Muscle layer of colon (tissue), 2 donors: ENCODE results near the gene FAAH.
A peak's percentile ranks its signal among the peaks of the same experiment; 100 is the strongest.

Source experiments
- H3K27ac ChIP-seq: one replicate; pipeline ENCODE4 v1.7.0; 2013; ENCODE audit warnings: low read depth, mild to moderate bottlenecking, low read length, moderate library complexity
- H3K27me3 ChIP-seq, 2 donors: one replicate each; pipeline ENCODE4 v1.7.0; 2013; ENCODE audit warnings: low read length in 2 of 2, mild to moderate bottlenecking in 2 of 2; ENCODE audit not compliant: insufficient read depth in 2 of 2, control insufficient read depth in 1 of 2
- H3K36me3 ChIP-seq: one replicate; pipeline ENCODE4 v1.7.0; 2013; ENCODE audit warnings: mild to moderate bottlenecking, low read length; ENCODE audit not compliant: insufficient read depth
- H3K4me1 ChIP-seq: one replicate; pipeline ENCODE4 v1.7.0; 2013; ENCODE audit warnings: mild to moderate bottlenecking, low read length; ENCODE audit not compliant: insufficient read depth
- H3K4me3 ChIP-seq, 2 donors: one replicate each; pipeline ENCODE4 v1.7.0; 2013; ENCODE audit warnings: low read length in 2 of 2, low read depth in 1 of 2, mild to moderate bottlenecking in 1 of 2, moderate library complexity in 1 of 2
- H3K9ac ChIP-seq: one replicate; pipeline ENCODE4 v1.7.0; 2013; ENCODE audit warnings: low read length
- H3K9me3 ChIP-seq: one replicate; pipeline ENCODE4 v1.7.0; 2013; ENCODE audit warnings: mild to moderate bottlenecking, low read length
- donor health status: abdominal sarcoma.
- donor health status: Adenocarcinoma of cecum.

FAAH gene

GRCh38 chr1:46369542-46370213 lies 24.4 kb upstream of the FAAH start:
- Histone ChIP-seq H3K4me3 (no peak overlapping the region), H3K4me1 (no peaks in the 10 kb centered on the region), H3K27ac (no peak overlapping the region), H3K27me3 (no peaks in the 10 kb centered on the region), H3K36me3 (peaks cover 17% of the 10 kb centered on the region), H3K9me3 (no peaks in the 10 kb centered on the region), H3K9ac (no peak overlapping the region)

- Histone ChIP-seq H3K9ac (no peak overlapping the region), H3K9me3 (no peaks in the 10 kb centered on the region), H3K36me3 (peaks cover 17% of the 10 kb centered on the region), H3K27me3 (no peaks in the 10 kb centered on the region), H3K4me1 (no peaks in the 10 kb centered on the region), H3K27ac (no peak overlapping the region), H3K4me3 (no peak overlapping the region)
Measured at GRCh38 chr1:46370214-46370633, 23.9 kb upstream of the FAAH start.

GRCh38 chr1:46372431-46372830 lies 21.7 kb upstream of the FAAH start:
- Histone ChIP-seq H3K9me3 (no peaks in the 10 kb centered on the region), H3K9ac (no peak overlapping the region), H3K36me3 (peaks cover 10% of the 10 kb centered on the region), H3K4me1 (no peaks in the 10 kb centered on the region), H3K4me3 (no peak overlapping the region), H3K27me3 (no peaks in the 10 kb centered on the region), H3K27ac (no peak overlapping the region)

- Histone ChIP-seq H3K27ac (no peak overlapping the region), H3K36me3 (no peaks in the 10 kb centered on the region), H3K9ac (no peak overlapping the region), H3K9me3 (no peaks in the 10 kb centered on the region), H3K27me3 (no peaks in the 10 kb centered on the region), H3K4me1 (no peaks in the 10 kb centered on the region), H3K4me3 (no peak overlapping the region)
Measured at GRCh38 chr1:46379996-46380395, 14.1 kb upstream of the FAAH start.

- Histone ChIP-seq H3K4me1 (no peaks in the 10 kb centered on the region), H3K9ac (no peak overlapping the region), H3K36me3 (no peaks in the 10 kb centered on the region), H3K27me3 (no peaks in the 10 kb centered on the region), H3K27ac (no peak overlapping the region), H3K9me3 (no peaks in the 10 kb centered on the region), H3K4me3 (no peak overlapping the region)
Measured at GRCh38 chr1:46380508-46380907, 13.6 kb upstream of the FAAH start.

GRCh38 chr1:46393510-46393909 lies 607 bp upstream of the FAAH start:
- peaks cover 12% of the 10 kb centered on the region for H3K4me1 ChIP-seq
- H3K27me3 ChIP-seq, result no peaks in the 10 kb centered on the region
- H3K9me3 ChIP-seq, result no peaks in the 10 kb centered on the region
- H3K9ac ChIP-seq, result no peak overlapping the region
- no peak overlapping the region for H3K27ac ChIP-seq
- H3K4me3 ChIP-seq, result peak overlapping the region in 1 of 2 donors; percentile 85
- no peaks in the 10 kb centered on the region for H3K36me3 ChIP-seq

- H3K36me3 ChIP-seq, result no peaks in the 10 kb centered on the region
- no peaks in the 10 kb centered on the region for H3K9me3 ChIP-seq
- peak overlapping the region; percentile 55 to 85 for H3K4me3 ChIP-seq
- H3K27ac ChIP-seq, result no peak overlapping the region
- peaks cover 12% of the 10 kb centered on the region for H3K4me1 ChIP-seq
- no peaks in the 10 kb centered on the region for H3K27me3 ChIP-seq
- no peak overlapping the region for H3K9ac ChIP-seq
Measured at GRCh38 chr1:46394872-46395465, 852 bp downstream of the FAAH start.

GRCh38 chr1:46396441-46397398 lies 2.6 kb downstream of the FAAH start:
- no peaks in the 10 kb centered on the region for H3K36me3 ChIP-seq
- H3K27me3 ChIP-seq, result no peaks in the 10 kb centered on the region
- peaks cover 12% of the 10 kb centered on the region for H3K4me1 ChIP-seq
- H3K27ac ChIP-seq, result no peak overlapping the region
- no peak overlapping the region for H3K9ac ChIP-seq
- no peak overlapping the region for H3K4me3 ChIP-seq
- H3K9me3 ChIP-seq, result no peaks in the 10 kb centered on the region

GRCh38 chr1:46399307-46399706 lies 5.2 kb downstream of the FAAH start:
- Histone ChIP-seq H3K9ac (no peak overlapping the region), H3K9me3 (no peaks in the 10 kb centered on the region), H3K27ac (no peak overlapping the region), H3K4me3 (no peak overlapping the region), H3K36me3 (no peaks in the 10 kb centered on the region), H3K27me3 (no peaks in the 10 kb centered on the region), H3K4me1 (peaks cover 17% of the 10 kb centered on the region)

- Histone ChIP-seq H3K9ac (no peak overlapping the region), H3K36me3 (no peaks in the 10 kb centered on the region), H3K27ac (no peak overlapping the region), H3K9me3 (no peaks in the 10 kb centered on the region), H3K27me3 (no peaks in the 10 kb centered on the region), H3K4me3 (no peak overlapping the region), H3K4me1 (peaks cover 8% of the 10 kb centered on the region)
Measured at GRCh38 chr1:46400421-46400820, 6.3 kb downstream of the FAAH start.

GRCh38 chr1:46401154-46401913 lies 7.2 kb downstream of the FAAH start:
- no peaks in the 10 kb centered on the region for H3K27me3 ChIP-seq
- H3K9me3 ChIP-seq, result no peaks in the 10 kb centered on the region
- H3K9ac ChIP-seq, result no peak overlapping the region
- H3K4me3 ChIP-seq, result no peak overlapping the region
- H3K4me1 ChIP-seq, result peaks cover 11% of the 10 kb centered on the region
- no peak overlapping the region for H3K27ac ChIP-seq
- H3K36me3 ChIP-seq, result no peaks in the 10 kb centered on the region
